CMK (cell line): ENCODE data around the gene GIPC1.

Source experiments
- DNase-seq: peaks from one replicate; pipeline ENCODE4 v3.0.0-alpha.2; 2010; ENCODE audit warnings: low read depth

The GIPC1 gene

DNA sequence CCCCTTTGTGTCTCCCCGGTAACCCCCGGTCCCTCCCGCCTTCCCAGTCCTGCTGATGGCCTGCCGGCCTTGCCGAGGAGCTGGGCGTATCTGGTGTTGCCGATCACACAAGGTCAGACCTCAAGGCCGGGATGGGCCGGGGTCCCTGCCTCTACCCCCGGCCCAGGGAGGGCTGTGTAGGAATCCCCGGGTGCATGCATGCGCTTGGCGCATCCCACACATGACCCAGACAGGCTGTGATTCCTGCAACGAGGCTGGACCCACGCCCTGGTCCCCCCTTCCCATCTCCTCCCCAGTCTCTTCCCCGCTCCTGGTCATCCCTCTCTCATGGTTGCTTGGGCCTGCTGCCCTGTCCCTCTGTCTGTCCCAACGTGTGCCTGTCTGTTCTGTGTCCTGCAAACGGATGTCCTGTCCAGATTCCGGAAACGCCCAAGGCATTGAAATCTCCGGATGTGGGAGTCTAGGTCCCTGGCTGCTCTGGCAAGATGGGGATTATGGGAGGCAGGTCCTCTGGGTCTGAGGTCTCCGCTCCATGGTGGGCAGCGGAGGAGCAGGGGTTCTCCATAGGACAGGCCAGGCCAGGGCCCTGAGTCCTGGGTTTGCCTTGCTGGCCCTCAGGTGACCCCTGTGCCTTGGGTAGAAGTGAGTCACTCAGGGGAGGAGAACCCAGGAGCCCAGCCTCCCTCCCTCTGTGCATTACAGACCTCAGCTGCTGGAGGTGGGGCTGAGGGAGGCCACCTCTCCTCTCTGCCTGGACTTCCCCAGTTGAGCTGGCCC, 61.2 kb downstream of the GIPC1 start:
- DNase-seq: peak; percentile 88

DNA sequence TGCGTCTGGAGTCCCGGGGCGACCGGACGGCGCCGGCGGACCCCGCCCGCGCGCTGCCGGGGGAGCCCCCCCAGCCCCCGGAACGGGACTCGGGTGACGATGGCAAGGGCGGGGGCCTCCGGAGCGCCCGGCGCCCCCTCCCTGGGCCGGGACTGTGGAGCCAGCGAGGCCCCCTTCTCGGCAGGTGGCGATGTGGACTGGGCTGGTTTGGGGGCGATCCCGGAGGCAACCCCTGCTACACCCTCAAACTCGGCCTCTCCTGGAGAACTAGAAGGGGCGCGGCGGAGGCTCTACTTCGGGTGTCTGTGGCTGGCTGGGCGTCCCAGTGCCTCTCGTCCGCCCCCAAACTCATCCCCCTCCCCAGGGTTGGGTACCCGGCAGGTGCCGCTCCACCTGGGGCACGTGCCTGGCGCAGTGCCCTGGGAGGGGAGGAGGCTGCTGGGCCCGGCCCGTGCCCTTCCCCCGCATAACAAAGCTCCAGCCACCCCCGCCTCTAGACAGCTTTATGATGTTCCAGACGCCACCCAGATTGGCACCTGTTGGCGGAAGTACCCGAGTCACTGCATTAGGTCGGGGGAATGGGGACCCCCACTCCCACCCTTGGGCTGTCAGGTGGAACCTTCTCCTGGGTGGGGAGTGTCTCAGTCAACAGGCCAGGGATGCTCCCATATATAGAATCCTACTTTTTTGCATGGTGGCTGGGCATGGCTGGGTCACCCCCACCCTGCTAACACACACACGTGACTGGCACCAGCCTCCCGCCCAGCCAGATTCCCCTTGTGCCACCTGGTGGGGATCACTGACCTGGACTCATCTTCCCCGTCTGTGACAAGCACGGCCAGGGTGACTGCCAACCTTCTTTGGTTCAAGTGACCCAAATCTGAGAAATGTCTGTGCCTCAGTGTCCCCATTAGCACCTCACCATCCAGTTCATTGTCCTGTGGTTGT, 62.1 kb downstream of the GIPC1 start:
- DNase-seq: no peak

DNA sequence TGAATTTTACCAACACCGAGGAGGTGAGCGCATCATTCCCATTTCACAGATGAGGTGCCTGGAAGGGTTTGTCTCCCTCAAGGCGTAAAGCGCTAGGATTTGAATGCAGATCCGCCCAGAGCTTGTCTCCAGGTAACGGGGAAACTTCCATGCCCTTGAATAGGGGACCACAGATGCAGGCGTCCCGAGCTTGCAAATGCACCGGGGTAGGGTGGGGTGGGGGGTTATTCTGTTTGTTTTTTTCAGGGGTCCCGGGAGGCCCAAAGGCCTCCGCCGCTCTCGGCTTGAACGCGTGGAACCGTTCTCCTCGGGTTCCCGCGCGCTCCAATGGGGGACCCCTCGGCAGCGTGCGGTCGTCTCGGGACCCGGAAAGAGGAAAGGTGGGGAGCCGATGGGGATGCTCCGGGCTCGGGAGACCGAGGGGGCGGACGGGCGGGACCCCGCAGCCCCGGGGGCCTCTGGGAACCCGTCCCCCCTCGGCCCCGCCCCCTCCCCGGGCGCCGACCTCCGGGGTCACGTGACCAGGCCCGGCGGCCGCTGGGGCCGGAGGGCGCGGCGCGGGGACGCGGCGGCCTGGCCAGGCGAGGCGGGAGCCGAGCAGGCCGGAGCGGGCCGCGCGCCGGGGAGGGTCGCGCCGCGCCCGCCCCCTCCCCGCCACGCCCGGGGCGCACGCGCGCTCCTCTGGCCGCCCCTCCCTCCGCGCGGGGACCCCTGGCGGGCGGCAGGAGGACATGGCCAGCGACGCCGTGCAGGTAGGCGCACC, 63.0 kb downstream of the GIPC1 start, which contains the start of gene PKN1:
TSS of gene PKN1 (plus strand) at position 516 of the 763 bp plus-strand sequence. CDS start at position 732, 216 bp downstream.
- no peak for DNase-seq

DNA sequence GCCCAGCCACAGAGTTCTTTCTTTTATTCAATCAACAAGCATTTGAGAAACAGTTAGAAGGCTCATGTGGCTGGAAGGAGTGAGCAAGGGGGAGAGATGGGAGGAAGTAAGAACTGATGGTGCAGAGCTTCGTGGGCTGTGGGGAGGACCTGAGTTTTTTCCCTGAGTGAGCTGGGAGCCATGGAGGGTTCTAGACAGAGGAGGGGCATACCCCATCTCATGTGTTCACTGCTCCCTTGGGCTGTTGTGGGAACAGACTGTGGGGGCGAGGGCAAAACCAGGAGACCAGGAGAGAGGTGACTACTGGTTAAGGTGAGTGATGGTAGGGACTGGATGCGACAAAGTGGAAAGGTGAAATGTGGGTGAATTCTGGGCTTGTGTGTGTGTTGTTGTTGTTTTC, 65.2 kb downstream of the GIPC1 start:
- no peak for DNase-seq

DNA sequence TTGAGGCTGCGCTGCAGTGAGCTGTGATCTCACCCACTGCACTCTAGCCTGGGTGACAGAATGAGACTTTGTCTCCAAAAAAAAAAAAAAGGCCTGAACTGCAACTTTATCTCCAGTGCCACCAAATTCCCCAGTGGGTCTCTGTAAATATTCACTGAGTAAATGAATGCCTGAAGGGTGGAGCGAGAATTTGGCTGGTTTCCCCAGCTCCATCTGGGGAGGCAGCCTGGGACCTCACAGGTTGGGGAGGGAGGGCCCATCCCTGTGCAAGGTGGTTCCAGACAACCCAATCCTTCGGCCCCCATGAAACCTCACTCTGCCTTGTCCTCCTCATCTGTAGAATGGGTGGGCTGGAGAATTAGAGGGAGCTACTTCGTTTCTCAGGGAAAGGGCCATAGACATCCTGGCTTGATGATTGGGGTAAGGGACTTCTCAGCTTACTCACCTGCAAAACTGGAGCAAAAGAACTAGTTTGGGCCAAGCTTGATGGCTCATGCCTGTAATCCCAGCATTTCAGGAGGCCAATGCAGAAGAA, 67.0 kb downstream of the GIPC1 start:
- DNase-seq: no peak
